GM19452 (cell line): ENCODE results near the gene TSHZ3.

Experiments used
- ATAC-seq: cut with Tn5 transposase; IDR thresholded peaks from one replicate; pipeline ENCODE4 v1.9.1; 2021; ENCODE audit not compliant: unreplicated experiment

TSHZ3 gene

DNA sequence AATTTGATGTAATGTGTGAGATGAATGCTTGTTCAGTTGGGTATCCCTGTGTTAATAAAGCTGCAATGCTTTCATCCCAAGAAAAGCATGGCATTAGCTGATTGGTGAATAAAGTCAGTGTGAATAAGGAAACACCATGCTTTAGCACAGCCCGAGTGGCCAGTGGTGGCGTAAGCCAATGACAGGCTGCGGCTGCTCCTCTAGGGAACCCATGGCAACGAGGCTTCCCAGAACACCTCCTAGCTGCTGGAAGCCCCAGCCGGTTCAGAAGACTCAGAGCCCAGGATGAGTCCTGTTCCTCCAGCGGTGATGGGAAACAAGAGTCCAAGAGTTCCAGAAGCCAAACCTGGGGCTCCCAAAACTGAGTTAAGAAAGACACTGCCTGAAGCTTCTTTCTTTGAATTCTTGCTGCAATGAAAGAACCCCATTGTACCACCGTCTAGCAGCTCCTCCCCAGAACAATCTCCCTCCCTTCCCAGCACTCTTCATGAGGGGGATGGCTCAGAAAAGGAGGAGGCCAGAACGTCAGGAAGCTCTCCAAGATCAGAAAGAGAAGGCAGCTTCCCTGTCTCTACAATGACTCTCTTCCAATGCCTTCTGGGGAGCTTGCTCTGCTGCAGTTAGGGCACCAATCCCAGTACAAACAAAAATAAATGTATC, 58.2 kb downstream of the TSHZ3 start:
- ATAC-seq, result no peak

DNA sequence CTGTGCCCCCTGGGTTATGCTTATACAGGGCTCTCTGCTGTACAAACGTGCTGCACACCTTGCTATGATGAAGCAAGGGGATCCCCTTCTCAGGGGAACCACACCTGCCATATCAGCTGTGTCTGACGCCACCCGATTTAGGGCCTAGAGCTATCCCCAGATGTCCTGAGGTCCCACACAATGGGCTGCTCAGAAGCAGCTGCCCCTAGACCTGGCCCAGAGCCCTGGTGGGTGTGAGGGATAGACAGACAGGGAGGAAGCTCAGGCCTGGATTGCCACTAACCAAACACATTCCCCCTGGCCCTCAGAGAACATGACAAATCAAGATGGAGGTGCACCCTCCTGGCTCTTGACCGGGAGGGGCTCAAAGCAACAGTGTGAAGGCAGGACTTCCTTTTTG, 59.3 kb downstream of the TSHZ3 start:
- ATAC-seq, result no peak

DNA sequence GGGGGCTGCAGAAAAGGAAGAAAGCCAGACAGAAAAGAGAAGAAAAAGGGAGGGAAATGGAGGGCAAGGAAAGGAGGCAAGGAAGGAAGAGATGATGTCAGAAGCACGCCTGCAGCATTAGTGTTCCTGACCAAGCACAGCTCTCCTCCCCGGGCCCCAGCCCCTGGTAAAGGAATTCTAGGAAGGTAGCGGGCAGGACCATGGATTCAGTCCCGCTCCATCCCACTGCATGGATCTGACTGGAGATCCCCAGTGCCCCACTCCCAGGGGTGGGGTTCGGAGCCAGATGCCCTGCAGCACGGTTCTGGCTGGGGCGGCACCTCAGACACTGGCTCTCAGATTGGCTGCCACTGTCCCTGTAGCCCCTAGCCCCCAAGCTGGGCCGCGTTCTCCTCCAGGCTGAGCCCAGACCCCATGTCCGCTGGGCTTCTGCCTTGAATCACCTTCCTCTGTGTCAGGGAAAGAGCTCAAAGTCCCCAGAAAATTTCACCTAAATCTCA, 59.8 kb downstream of the TSHZ3 start:
- no peak for ATAC-seq

DNA sequence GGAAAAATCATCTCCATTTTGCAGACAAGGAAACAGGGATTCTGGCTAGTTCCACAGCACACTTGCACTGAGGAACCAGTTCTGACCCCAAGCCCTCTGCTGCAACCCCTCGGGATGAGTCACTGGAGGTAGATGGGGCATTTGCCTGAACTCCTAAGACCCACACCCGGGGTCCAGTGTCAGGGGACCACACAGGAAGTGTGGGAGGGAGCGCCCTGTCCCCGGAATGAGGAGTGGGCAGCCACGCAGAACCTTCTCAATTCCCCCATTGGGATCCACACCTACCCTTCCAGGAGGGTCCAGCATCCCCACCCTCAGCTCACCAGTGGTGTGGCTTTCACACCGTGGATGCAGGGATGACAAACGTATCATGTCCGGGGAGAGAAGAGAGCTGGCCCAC, 62.7 kb downstream of the TSHZ3 start:
- ATAC-seq, result no peak

DNA sequence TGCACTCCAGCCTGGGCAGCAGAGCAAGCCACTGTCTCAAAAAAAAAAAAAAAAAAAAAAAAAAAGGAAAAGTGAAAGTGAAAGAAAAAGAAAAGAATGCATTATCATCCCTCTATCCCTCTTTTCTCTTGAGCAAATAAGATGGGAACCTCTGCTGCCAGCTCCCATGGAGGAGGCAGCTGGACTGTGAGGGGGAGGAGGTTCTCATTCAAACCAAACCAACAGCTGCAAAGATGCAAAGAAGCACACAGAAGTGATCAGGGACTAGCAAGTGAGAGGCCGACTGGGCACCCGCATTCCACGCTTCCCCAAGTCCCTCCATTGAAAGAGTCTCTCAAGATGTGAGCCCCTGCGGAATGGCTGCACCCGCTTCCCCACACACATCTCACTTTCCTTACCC, 63.5 kb downstream of the TSHZ3 start:
- ATAC-seq, result no peak

DNA sequence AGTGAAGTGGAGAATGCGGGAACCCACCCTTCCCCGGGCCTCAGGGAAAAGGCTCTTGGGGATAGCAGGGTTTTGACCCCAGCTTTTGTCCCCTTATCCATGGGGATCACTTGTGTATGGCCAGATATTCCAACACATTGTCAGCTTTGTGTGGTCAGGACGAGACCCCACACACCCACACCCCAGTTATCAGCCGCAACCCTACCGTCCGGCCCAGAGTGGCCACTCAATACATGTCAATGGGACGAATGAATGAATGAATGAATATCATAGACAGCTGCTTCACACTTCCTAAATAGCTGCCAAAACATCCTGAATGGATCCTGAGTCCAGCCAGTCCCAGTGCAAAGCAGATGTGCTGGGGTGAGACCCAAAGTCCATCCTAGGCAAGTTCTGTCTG, 64.6 kb downstream of the TSHZ3 start:
- no peak for ATAC-seq

DNA sequence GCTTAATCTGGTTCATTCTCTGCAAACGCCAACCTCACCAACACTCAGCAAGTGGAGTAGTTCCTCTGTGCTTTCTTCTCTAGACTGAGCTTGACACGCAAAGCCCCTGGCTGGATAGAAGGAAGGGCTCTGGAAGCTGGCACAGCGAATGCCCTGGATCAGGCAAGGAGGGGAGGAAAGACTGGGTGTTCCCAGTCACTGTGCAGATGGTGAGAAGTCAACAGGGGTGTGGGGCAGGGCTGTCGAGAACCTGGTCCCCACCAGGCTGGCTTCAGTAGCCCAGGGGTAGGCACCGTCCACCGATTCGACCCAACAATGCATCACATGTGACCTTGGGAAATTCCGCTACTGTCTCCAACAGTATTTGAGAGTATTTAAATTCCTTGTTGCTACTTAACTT, 65.5 kb downstream of the TSHZ3 start:
- ATAC-seq, result no peak

DNA sequence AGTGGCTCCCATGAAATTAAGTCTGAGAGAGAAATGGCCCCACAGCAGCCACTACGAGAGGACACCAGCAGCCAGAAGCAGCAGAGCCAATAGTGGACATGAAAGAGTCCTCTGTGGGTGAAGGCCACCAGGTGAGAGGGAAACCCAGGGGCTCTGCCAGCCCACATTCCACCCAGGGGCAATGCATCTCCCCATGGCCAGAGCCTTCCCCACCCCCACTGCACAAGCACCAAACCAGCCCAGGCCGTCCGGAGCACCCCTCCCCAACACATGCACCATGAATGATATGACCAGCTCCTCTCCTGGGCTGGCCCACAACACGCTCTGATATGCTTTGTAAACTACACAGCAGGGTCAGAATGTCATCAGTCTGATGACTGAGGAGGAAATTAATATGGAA, 66.9 kb downstream of the TSHZ3 start:
- no peak for ATAC-seq

DNA sequence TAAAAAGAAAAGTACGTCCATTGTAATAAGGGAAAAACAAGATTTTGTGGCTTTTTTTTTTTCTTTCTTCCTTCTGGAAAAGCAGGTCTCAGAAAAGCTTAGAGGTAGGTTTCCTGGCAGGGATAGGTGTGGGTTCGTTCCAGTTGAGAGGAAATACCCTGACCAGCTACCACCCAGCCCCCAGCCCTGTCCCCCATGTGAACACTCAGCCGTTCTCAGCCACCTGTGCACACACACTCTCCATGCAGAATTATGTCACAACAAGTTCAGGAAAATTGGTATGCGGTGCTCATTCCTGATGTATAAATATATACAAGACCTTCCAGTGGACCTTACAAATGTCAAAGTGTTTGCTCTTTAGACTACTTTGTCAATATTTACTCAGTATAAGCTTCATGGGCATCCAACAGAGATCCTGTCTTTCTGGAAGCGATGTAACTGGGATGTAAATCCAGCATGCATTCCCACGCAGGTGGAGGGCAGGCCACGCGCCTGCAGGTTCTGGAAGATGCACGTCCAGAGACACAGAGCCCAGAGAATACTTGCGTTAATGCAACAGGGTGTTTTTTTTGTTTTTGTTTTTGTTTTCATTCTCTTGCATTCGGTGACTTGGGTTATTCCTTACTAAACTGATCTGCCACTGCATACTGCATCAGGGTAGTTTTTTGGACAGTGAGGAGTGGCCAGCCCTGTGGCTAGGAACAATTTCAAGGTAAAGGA, 68.8 kb downstream of the TSHZ3 start:
- no peak for ATAC-seq

DNA sequence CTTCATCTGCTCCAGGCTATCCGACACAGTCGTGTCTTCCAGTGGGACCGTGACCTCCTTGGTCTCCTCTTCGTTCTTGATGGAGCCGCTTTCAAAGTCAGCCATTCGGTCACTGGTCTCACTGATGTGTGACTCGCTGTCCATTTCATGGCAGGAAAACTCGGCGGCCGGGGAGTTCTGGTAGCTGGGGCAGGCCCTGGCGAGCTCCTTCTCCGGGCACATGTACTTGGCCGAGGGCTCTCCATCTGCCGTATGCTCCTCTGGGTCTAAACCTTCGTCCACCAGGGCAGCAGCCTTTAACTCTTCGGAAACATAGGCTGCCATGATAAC, 69.8 kb downstream of the TSHZ3 start:
- ATAC-seq, result no peak

DNA sequence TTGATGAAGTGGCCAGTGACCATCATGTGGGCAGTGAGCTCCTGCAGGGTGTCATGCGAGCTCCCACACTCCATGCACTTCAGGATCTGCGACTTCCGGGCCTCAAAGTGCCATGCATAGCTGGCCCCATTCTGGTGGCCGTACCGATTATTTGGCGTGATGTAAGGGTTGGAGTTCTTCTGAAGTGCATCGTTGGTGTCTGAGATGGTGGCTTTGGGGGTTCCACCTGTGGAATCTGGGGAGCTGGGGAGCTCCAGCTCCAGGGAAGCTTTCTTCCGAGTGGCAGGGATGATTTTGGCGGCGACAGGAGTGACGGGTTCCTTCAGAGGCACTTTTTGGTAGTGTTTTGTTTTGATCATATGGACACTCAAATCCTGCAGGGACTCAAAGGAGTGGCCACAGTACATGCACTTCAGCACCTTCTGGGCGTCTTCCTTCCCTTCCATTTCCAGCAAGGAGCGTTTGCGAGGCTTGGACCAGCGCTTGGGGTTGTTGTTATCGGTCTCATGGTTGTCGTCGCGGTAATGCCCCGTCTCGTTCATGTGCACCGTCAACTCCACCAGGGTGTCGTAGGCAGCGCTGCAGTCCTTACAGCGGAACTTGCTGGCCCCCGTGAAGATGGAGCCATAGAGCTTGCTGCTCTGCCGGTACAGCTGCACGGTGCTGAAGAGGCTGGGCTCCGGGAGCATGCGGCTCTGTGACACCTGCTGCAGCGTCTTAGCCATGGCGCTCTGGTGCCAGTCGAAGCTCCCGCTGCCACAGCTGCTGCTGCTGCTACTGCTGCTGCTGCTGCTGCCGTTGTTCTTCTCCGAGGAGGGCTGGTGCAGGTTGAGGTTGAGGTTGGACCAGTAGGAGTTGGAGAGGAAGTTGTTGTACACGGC, 70.4 kb downstream of the TSHZ3 start:
- ATAC-seq, result no peak

DNA sequence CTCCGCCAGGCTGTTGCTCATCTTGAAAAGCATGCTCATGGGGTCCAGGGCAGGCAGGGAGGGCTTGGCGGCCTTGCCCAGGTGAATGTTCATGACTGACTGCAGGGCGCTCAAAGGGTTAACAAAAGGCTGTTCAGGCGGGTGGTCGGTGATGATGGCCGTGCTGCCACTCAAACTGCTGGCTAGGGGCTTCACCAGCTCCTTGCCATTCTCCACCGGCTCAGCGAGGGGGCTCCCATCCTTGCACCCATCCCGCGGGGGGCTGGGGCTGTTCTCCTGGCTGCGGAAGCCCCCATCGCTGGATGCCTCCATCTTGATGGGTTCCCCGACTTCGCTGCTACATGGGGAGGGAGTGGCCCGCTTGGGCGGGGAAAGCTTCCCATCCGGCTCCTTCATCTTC, 71.7 kb downstream of the TSHZ3 start:
- no peak for ATAC-seq

DNA sequence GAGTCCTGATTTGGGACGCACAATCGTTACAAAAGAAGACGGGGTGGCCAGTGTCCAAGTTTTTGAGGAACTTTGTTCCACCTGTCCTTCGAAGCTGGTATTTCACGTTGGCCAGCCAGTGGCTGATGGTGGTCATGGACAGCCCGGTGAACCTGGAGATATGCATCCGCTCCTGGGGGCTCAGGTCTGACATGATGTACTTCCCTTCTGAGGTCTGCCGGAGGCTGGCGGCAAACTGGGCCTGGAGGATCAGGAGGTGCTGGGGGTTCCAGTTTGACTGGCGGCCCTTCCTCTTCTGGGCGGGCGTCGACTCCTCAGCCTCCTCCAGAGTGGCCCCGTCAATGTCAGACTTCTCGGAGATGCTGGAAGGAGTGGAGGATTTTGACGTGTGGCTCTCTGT, 72.4 kb downstream of the TSHZ3 start:
- ATAC-seq, result no peak

DNA sequence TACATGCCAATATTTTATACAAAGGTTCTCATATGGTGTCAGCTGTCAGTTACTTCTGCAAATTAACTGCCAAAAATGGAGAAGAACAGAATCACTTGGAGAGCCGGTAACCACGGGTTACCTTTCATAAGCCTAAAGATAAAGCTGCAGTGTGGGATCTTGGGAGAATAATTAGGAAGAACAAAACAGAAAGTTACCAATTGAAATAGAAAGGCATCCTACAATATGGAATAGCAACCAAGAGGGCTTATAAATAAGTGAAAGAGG, 74.2 kb downstream of the TSHZ3 start:
- ATAC-seq, result no peak

DNA sequence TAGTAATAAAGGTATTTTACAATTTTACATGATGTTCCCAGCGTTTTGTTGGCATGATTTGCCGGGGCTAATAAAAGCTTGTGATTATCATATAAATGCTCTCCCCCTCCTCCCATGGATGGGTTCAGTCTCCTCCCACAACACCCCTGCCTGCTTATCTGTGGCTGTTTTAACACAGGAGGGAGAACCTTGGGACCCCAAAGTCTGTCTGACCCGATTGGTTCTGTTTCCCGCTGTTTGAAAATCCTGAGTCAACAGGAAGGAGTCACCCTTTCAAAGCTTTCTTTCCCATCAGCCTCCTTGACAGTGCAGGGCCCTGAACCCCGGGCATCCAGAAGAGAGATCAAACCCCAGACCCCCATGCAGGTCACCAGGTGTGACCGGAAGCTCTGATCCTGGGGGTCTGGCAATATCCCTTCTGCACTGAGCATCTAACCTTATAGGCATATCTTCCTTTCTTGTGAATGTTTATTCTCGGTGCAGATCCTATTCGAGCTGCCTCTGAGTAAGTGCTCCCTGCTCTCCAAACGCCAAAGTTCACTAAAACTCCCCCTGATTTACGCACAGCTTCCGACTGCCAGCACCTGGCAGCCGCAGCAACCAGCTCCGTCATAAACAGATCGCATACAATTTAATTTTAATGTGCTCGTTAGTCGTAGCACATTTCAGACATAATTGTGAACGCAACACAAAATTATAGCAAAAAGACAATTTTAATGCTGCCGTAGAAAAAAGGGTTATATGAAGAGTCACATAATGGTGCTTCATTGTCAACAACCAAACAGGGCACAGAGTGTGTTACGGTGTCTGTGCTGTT, 74.8 kb downstream of the TSHZ3 start:
- no peak for ATAC-seq

DNA sequence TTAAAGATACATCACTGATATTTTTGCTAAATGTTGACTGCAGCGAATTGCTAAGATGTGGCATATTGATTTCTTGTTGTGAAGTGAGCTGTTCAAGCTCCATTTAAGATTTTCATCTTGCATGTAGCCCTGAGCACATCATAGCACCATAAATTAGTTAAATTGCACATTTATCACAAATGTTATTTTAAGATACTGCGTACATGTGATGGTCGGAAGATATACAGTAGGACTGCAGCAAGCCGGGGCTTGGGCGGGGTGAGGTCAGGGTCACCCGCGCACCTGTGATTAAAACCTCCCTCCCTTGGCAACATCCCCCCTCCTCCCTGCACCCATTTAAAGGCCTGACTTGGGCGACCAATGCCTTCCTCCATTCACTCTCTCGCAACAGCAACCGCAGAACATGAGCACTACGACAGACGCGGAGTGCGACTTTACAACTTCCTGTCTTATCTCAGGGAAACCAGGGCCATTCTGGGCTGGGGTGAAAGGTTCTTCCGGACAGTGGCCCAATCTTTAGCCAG, 76.6 kb downstream of the TSHZ3 start:
- no peak for ATAC-seq

DNA sequence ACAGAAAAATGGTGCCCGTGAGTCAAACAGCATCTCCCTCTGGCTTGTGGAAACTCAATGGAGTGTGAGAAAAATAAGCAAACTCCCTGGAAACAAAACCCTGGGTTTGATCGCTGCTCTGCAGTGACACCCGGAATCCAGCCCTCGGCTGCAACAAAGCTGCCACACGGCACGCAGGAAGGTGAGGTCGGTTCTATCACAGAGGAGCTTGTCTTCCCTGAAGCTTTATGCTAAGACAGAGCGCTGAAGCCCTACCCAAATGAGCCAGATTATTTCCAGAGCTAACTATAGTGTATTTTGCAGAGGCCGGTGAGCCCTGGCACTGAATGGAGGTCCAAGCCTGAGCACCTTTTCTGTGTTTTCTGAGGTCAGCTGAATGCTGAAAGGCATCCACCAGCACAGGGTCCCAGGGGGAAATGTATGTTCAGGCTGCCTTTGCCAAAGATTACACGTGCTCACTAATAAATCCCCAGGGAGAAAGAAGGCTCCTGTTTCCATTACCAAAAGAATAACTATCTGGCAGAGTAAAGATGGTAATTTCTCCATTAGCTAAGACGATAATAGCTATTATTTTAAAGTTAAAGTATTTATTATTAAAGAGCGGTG, 77.8 kb downstream of the TSHZ3 start:
- no peak for ATAC-seq

DNA sequence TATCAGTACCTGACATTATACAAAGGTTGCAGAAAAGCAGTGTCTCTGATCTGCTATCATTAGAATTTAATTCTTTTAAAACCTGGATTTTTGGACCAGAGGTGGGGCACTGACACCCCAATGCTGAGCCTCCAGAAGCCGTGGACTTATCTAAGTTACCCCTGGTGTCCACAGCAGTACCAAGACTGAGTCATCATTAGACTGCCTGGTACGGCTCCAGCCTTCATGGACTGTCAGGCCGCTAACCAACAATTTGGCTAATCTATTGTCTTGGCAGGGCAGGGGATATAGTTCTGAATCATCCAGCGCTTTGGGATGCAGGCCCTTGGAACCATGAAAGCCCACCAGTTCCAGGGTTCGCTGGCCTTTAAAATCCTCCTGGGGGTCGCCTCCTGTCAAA, 78.3 kb downstream of the TSHZ3 start:
- ATAC-seq, result no peak

DNA sequence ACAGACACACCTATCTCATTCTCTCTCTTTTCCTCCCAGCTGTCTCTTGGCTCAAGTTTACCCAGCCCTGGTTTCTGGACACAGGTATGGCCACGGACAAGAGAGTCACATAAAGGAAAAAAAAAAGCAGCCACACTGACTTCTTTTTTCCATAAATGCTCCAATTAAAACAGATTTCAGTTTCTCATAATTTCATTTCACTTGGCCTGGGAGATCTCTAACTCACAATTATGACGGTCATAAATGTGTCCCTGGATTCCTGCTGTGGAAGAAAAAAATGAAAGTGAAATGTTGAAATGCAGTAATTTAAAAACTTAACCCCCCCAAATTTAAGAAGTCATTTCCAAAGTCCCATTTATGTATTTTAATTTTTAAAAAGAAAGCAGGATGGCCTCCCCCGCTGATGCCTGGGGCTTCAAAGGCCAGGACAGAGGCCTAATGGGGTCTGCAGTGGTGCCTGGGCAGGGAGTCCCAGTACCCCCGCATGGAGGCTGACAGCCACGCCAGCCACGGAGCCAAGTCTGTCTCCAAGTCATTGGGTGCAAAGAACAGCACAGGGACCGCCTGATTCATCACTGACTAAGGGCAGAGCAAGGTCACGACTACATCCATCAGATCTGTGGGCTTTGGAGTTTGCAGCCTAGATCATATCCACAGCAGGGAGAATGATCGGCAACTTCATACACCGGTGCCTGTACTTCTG, 79.7 kb downstream of the TSHZ3 start:
- ATAC-seq, result no peak

DNA sequence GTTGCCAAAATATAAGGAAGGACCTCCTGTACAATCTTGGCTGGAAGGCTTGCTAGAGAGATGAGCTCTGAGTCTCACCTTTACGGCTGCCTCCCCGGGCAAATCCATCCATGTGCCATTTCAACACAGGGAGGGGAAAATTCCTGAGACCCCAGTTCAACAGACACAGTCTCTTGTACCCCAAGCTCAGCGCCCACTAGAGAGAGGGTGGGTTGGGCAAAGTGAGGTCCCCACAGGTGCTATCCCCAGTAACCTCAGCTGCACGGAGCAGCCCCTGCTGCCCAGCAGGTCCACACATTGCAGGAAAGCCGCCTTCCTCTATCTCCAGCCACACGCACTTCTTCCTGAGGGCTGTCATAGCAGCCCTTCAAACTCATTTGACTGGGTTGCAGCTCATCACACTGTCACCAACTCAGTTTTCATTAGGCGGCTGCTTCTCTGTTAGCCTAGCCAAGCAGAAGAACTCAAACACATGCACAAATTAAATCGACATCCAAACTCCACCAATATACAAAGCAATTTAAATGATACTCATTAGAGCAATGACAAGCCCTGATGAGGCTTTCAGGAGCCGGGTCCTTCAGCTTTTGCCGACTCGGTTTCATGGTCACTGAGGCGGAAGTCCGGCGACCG, 80.4 kb downstream of the TSHZ3 start:
- ATAC-seq, result no peak
